ENCODE measurements around the gene KRTAP10-7.
"Not testable (repeated sequence)": the region's sequence is repeated elsewhere in the genome, so short reads cannot be mapped to it uniquely, and the experiment has no call there.

The KRTAP10-7 gene

GRCh38 chr21:44600118-44600978 is at the start of gene KRTAP10-7:
KRTAP10-7 (plus strand) TSS chr21:44600597; CDS start chr21:44600622, 25 bp downstream.
- not testable (repeated sequence) for DNase-seq

GRCh38 chr21:44550807-44551206 is 49.6 kb upstream of the KRTAP10-7 start:
- no peak for DNase-seq

- no peak for DNase-seq
Observed at GRCh38 chr21:44551340-44551961, 48.9 kb upstream of the KRTAP10-7 start, which contains the start of gene KRTAP10-2. KRTAP10-2 (minus strand) TSS chr21:44551505; CDS start chr21:44551458, 47 bp downstream.

- no peak for DNase-seq
Observed at GRCh38 chr21:44552136-44552535, 48.3 kb upstream of the KRTAP10-7 start.

- no peak for DNase-seq
Observed at GRCh38 chr21:44552681-44553080, 47.7 kb upstream of the KRTAP10-7 start.

GRCh38 chr21:44555200-44555875 is 45.1 kb upstream of the KRTAP10-7 start:
- no peak for DNase-seq

- no peak for DNase-seq
Observed at GRCh38 chr21:44556879-44557278, 43.5 kb upstream of the KRTAP10-7 start.

- no peak for DNase-seq
Observed at GRCh38 chr21:44557491-44558328, 42.7 kb upstream of the KRTAP10-7 start.

GRCh38 chr21:44558329-44558675 is 42.1 kb upstream of the KRTAP10-7 start:
- not testable (repeated sequence) for DNase-seq

GRCh38 chr21:44558695-44559094 is 41.7 kb upstream of the KRTAP10-7 start, which contains the start of gene KRTAP10-3:
KRTAP10-3 (minus strand) TSS chr21:44558795; CDS start chr21:44558715, 80 bp downstream.
- no peak for DNase-seq

- no peak for DNase-seq
Observed at GRCh38 chr21:44564099-44564498, 36.3 kb upstream of the KRTAP10-7 start.

- no peak for DNase-seq
Observed at GRCh38 chr21:44564886-44565598, 35.4 kb upstream of the KRTAP10-7 start.

- peak; percentile 7 for DNase-seq
Observed at GRCh38 chr21:44566403-44566802, 34.0 kb upstream of the KRTAP10-7 start.

GRCh38 chr21:44567481-44568171 is 32.8 kb upstream of the KRTAP10-7 start:
- DNase-seq = no peak

- no peak for DNase-seq
Observed at GRCh38 chr21:44568261-44568660, 32.1 kb upstream of the KRTAP10-7 start.

- no peak for DNase-seq
Observed at GRCh38 chr21:44568667-44569556, 31.5 kb upstream of the KRTAP10-7 start.

- DNase-seq = no peak
Observed at GRCh38 chr21:44569861-44570517, 30.4 kb upstream of the KRTAP10-7 start.

GRCh38 chr21:44571296-44571695 is 29.1 kb upstream of the KRTAP10-7 start:
- DNase-seq = no peak

Data from KG1 (cell line).